Thyroid gland (tissue), 4 donors: ENCODE measurements around the gene ZP4. TPM values are rescaled to one million over a fixed set of nuclear protein-coding genes. Genes with fewer than 3 reads are reported as not detected.

Experiments
- DNase-seq, 2 donors: peaks; one replicate each; pipeline ENCODE4 v3.0.0-alpha.2; 2019
- H3K27ac ChIP-seq, 3 donors: fragments of 200-600 bp; sonication (generic); 1 replicate in 2 of 3; 2 replicates in 1 of 3; pipeline ENCODE4 v1.5.1; 2016 to 2019; ENCODE audit warnings: mild to moderate bottlenecking in 1 of 3, moderate library complexity in 1 of 3
- H3K27me3 ChIP-seq: fragments of 200-600 bp; sonication (generic); one replicate; pipeline ENCODE4 v1.5.1; 2019
- H3K36me3 ChIP-seq, 2 donors: fragments of 200-600 bp; sonication (generic); one replicate each; pipeline ENCODE4 v1.5.1; 2016 to 2019
- H3K4me1 ChIP-seq, 2 donors: fragments of 200-600 bp; sonication (generic); one replicate each; pipeline ENCODE4 v1.5.1; 2017 to 2019
- H3K4me3 ChIP-seq, 3 donors: fragments of 200-600 bp; sonication (generic); replicated peaks in 1 of 3; 1 replicate in 2 of 3; 2 replicates in 1 of 3; pipeline ENCODE4 v1.5.1; 2016; ENCODE audit warnings: mild to moderate bottlenecking in 1 of 3
- H3K9me3 ChIP-seq: fragments of 200-600 bp; sonication (generic); one replicate; pipeline ENCODE4 v1.5.1; 2017
- CTCF ChIP-seq, 6 experiments: fragments of 200-600 bp in 3 of 6; fragments of 450-650 bp in 3 of 6; sonication (generic) in 3 of 6; IDR thresholded peaks; one replicate each; pipeline ENCODE4 v1.5.1; 2016 to 2019; ENCODE audit warnings: antibody characterized with exemption in 6 of 6, mild to moderate bottlenecking in 2 of 6, inconsistent platforms in 1 of 6, moderate library complexity in 1 of 6
- POLR2A ChIP-seq, 2 donors: fragments of 450-650 bp; IDR thresholded peaks; one replicate each; pipeline ENCODE4 v1.6.1; 2017; ENCODE audit warnings: antibody characterized with exemption in 2 of 2, mild to moderate bottlenecking in 2 of 2, moderate library complexity in 1 of 2
- WGBS, 2 donors: methylation state at CpG; one replicate each; pipeline ENCODE4 v1.1.5; 2017; 5-methylcytosine and 5-hydroxymethylcytosine counted together
- intact Hi-C: fragments of 100-400 bp; cut with DNase I; formaldehyde crosslinking; loops from one replicate; pipeline ENCODE4 v1.15.1; 2023
- total RNA-seq, 4 donors: library from RNA; depleted of rRNA; stranded (reverse); fragments of >200 nt; gene quantifications; one replicate each; pipeline ENCODE4 v1.2.3, GENCODE V29; 2016

The ZP4 gene
- total RNA-seq, 4 donors from 2014 or later, result not detected

DNA sequence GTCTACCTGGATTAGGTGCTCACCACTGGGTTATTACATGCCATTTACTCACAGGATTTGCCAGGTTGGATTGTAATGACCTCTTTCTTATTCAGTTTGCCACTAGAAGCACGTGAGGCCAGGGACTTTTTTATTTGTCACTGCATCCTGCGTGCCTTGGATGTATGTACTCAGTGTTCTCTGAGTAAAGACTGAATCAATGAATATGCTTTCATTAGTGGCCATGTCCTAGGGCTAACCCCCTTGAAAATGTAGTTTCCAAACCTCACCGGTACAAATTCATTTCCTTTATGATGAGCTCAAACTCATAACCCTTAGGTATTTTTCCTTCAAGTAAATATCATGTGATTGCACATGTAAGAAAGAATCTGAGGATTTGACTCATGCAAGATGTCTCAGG is 1.3 kb upstream of the ZP4 start:
- Histone ChIP-seq H3K4me1 (no peaks in the 10 kb centered on the region), H3K27me3 (no peaks in the 10 kb centered on the region)

GRCh38 chr1:237891266-237891665 is 544 bp upstream of the ZP4 start:
- TF ChIP-seq CTCF (IDR thresholded peaks at IDR 0.05) (no peak), POLR2A (IDR thresholded peaks at IDR 0.05) (no peak)
- intact Hi-C loops, result no loop called here
- Histone ChIP-seq H3K4me3 (no peak overlapping the region), H3K36me3 (no peaks in the 10 kb centered on the region), H3K4me1 (no peaks in the 10 kb centered on the region), H3K27ac (no peak overlapping the region), H3K27me3 (no peaks in the 10 kb centered on the region), H3K9me3 (no peaks in the 10 kb centered on the region)
- no peak for DNase-seq
- 75 to 82% methylated on average over 2 of the region's 2 CpGs for WGBS, 2 donors

More for the DNA sequence above, 1.3 kb upstream of the ZP4 start:
- 83 to 88% methylated on average over 3 of the region's 3 CpGs for WGBS, 2 donors
- intact Hi-C loops, result no loop called here
- no peaks in the 10 kb centered on the region for H3K9me3 ChIP-seq
- no peak overlapping the region for H3K27ac ChIP-seq
- H3K36me3 ChIP-seq, result no peaks in the 10 kb centered on the region
- TF ChIP-seq POLR2A (IDR thresholded peaks at IDR 0.05) (no peak), CTCF (IDR thresholded peaks at IDR 0.05) (no peak)
- H3K4me3 ChIP-seq, result no peak overlapping the region
- no peak for DNase-seq

- DNase-seq, result no peak
- no peak overlapping the region for H3K4me3 ChIP-seq
- intact Hi-C loops, result no loop called here
- H3K36me3 ChIP-seq, result no peaks in the 10 kb centered on the region
- 68 to 78% methylated on average over 7 of the region's 7 CpGs for WGBS, 2 donors
- H3K27me3 ChIP-seq, result no peaks in the 10 kb centered on the region
- no peaks in the 10 kb centered on the region for H3K4me1 ChIP-seq
- no peak for TF ChIP-seq POLR2A (IDR thresholded peaks at IDR 0.05)
- TF ChIP-seq CTCF (IDR thresholded peaks at IDR 0.05), result no peak
- no peaks in the 10 kb centered on the region for H3K9me3 ChIP-seq
- H3K27ac ChIP-seq, result no peak overlapping the region
Measured at GRCh38 chr1:237890416-237890815, 306 bp downstream of the ZP4 start.

DNA sequence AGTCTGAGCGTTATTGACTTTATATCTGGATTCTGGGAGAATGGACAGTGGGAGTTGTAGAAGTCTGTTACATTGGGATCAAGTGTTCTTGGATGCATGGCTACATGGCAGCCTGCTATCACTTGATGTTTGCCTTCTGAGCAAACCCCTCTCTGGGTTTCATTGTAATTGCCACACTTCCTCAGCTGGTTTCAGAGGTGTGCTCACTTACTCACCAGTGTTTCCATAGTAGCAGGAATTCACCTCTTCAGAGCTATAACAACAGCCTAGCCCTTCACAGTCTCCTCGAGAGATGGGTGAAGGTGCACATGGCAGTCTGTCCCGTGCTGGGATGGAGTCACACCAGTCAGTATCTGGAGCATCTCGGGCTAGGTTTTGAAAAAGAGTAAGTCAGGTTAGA is 2.6 kb downstream of the ZP4 start:
- Histone ChIP-seq H3K4me3 (no peak overlapping the region), H3K27me3 (no peaks in the 10 kb centered on the region), H3K9me3 (no peaks in the 10 kb centered on the region), H3K27ac (no peak overlapping the region), H3K36me3 (no peaks in the 10 kb centered on the region), H3K4me1 (no peaks in the 10 kb centered on the region)
- TF ChIP-seq POLR2A (IDR thresholded peaks at IDR 0.05), result no peak
- no peak for TF ChIP-seq CTCF (IDR thresholded peaks at IDR 0.05)
- intact Hi-C loops, result no loop called here
- no peak for DNase-seq
- WGBS, 2 donors, result 53% methylated on average over 4 of the region's 4 CpGs

GRCh38 chr1:237887542-237887941 is 3.2 kb downstream of the ZP4 start:
- H3K4me3 ChIP-seq, result no peak overlapping the region
- no peaks in the 10 kb centered on the region for H3K27me3 ChIP-seq
- no peak overlapping the region for H3K27ac ChIP-seq
- no peak for DNase-seq
- H3K9me3 ChIP-seq, result no peaks in the 10 kb centered on the region
- WGBS, 2 donors, result 90 to 91% methylated on average over 4 of the region's 4 CpGs
- H3K4me1 ChIP-seq, result no peaks in the 10 kb centered on the region
- intact Hi-C loops, result no loop called here
- no peaks in the 10 kb centered on the region for H3K36me3 ChIP-seq
- TF ChIP-seq CTCF (IDR thresholded peaks at IDR 0.05) (no peak), POLR2A (IDR thresholded peaks at IDR 0.05) (no peak)
